Measurements from ENCODE around the gene RPL13A. TPM values are rescaled to one million over a fixed set of nuclear protein-coding genes. Genes with fewer than 3 reads are reported as not detected.

RPL13A gene
- polyA plus RNA-seq, 1 of the 3 experiments (the other 2 are of a cell fraction) = 2,748 TPM

DNA sequence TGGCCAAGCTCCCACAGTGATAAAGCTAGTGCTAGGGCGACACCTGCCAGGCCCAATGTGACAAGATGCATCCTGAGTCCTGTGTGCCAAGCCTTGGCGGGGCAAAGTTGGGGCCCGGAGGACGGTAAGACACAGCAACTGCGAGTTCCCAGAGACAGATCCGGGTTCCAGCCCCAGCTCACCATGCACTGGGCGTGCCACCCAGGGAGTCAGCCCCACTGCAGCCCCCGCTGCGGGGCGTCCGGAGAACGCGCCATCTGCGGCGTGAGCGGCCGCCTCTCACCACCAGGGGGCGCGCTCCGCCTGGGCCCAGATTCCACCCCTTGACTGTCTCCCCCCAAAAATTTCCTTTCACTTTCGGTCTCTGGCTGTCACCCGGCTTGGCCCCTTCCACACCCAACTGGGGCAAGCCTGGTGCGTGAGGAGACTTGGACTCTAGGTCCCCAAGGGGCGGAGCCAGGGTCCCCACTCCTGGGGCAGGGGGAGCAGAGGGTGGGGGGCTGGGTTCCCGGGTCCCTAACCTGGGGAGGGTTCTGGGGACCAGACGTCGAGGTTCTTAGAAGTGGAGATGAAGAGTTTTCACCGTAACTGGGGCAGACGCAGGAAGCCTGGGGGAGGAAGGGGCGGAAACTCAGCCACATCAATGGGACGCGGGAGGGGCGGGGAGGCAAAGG lies 13.4 kb upstream of the RPL13A start, which contains the start of gene FLT3LG (continued):
- TF ChIP-seq MXI1 (IDR thresholded peaks at IDR 0.05; ENCODE audit: low read depth, low read length) = 0 out of 2 replicates have a peak, but pooled peaks have one; percentile 32
- TF ChIP-seq RXRA (IDR thresholded peaks at IDR 0.05; ENCODE audit: borderline replicate concordance, low read depth) = no peak
- TF ChIP-seq RAD21 (IDR thresholded peaks at IDR 0.05; ENCODE audit: low read length) = peak; percentile 55
- TF ChIP-seq TCF12 (IDR thresholded peaks at IDR 0.05) = no peak
- no peak for TF ChIP-seq EP300 (IDR thresholded peaks at IDR 0.05; ENCODE audit: borderline replicate concordance in 1 of 2, low read depth in 1 of 2, low read length in 1 of 2)
- TF ChIP-seq, protein P1, sequence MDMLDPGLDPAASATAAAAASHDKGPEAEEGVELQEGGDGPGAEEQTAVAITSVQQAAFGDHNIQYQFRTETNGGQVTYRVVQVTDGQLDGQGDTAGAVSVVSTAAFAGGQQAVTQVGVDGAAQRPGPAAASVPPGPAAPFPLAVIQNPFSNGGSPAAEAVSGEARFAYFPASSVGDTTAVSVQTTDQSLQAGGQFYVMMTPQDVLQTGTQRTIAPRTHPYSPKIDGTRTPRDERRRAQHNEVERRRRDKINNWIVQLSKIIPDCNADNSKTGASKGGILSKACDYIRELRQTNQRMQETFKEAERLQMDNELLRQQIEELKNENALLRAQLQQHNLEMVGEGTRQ (IDR thresholded peaks at IDR 0.05; ENCODE audit: borderline replicate concordance, low read depth, low read length) = no peak

DNA sequence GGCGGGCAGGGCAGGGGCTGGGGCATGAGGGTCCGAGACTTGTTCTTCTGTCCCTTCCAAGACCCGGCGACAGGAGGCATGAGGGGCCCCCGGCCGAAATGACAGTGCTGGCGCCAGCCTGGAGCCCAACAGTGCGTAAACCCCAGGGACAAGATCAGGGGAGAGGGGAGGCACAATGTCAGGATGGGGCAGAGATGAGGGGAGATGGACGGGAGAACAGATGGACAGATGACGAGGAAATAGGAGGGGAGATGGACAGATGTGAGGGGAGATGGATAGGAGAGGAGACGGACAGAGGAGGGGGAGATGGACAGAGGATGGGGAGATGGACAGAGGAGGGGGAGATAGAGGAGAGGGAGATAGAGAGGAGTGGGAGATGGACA lies 12.9 kb upstream of the RPL13A start:
- Histone ChIP-seq H4K20me1 (ENCODE audit: insufficient read depth) (no peaks in the 10 kb centered on the region), H3K9me2 (no peaks in the 10 kb centered on the region), H3K4me3 (ENCODE audit: low read depth in 2 of 2, low read length in 1 of 2) (peak overlapping the region; percentile 46 to 84; a peak in 3 of 4 replicates), H3K9ac (peak overlapping the region; percentile 85; the same call in 1 of the 2 replicates), H3K36me3 (replicated peaks in 1 of 2; ENCODE audit: control insufficient read depth in 1 of 2, insufficient read depth in 2 of 2, low read length in 1 of 2) (no peaks in the 10 kb centered on the region), H3K27me3 (ENCODE audit: insufficient read depth) (no peaks in the 10 kb centered on the region), H3F3A (replicated peaks; ENCODE audit: insufficient read depth) (peaks cover 3% of the 10 kb centered on the region), H3K4me1 (ENCODE audit: control insufficient read depth in 1 of 2, insufficient read depth in 2 of 2, low read depth in 1 of 2, low read length in 1 of 2) (peaks cover 0 to 5% of the 10 kb centered on the region in 2 experiments; a peak in 2 of 4 replicates), H3K4me2 (peak overlapping the region; percentile 85), H3K79me2 (ENCODE audit: insufficient read depth) (no peaks in the 10 kb centered on the region), H3K9me3 (no peaks in the 10 kb centered on the region), H3K27ac (ENCODE audit: low read depth in 2 of 2, low read length in 1 of 2) (no peak overlapping the region), H2AFZ (ENCODE audit: low read depth) (peak overlapping the region; percentile 94)
- DNase-seq = peak; percentile 57
- ChIA-PET POLR2A (no interaction called here), CTCF (interaction anchor here (1.2 to 2.6 kb wide), 5 partner anchors 19 to 96 kb away, joined by 4 to 11 read pairs (median 7); no protein-coding TSS in a partner anchor)
- 32% methylated on average over 11 of the region's 11 CpGs for WGBS (ENCODE audit: low lambda C conversion rate)
- TF ChIP-seq MXI1 (IDR thresholded peaks at IDR 0.05; ENCODE audit: low read depth, low read length) (no peak), TCF12 (IDR thresholded peaks at IDR 0.05) (no peak), GABPA (IDR thresholded peaks at IDR 0.05; ENCODE audit: low read depth) (no peak), CHD2 (IDR thresholded peaks at IDR 0.05; ENCODE audit: low read length, partially characterized antibody) (no peak), RAD21 (IDR thresholded peaks at IDR 0.05; ENCODE audit: low read length) (no peak), SIN3A (IDR thresholded peaks at IDR 0.05; ENCODE audit: borderline replicate concordance, low read depth, low read length) (no peak), RFX5 (IDR thresholded peaks at IDR 0.05; ENCODE audit: low read length) (no peak), FOXJ3 (CRISPR knock-in tag; IDR thresholded peaks at IDR 0.05) (no peak), ELF1 (IDR thresholded peaks at IDR 0.05) (no peak), POLR2AphosphoS5 (IDR thresholded peaks at IDR 0.05; ENCODE audit: low read depth, low read length) (no peak)
- TF ChIP-seq, protein P2, sequence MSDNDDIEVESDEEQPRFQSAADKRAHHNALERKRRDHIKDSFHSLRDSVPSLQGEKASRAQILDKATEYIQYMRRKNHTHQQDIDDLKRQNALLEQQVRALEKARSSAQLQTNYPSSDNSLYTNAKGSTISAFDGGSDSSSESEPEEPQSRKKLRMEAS (IDR thresholded peaks at IDR 0.05; ENCODE audit: low read depth) = no peak
- TF ChIP-seq, protein P3, sequence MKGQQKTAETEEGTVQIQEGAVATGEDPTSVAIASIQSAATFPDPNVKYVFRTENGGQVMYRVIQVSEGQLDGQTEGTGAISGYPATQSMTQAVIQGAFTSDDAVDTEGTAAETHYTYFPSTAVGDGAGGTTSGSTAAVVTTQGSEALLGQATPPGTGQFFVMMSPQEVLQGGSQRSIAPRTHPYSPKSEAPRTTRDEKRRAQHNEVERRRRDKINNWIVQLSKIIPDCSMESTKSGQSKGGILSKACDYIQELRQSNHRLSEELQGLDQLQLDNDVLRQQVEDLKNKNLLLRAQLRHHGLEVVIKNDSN (IDR thresholded peaks at IDR 0.05; ENCODE audit: borderline replicate concordance, low read depth) = no peak
- TF ChIP-seq, protein P4, sequence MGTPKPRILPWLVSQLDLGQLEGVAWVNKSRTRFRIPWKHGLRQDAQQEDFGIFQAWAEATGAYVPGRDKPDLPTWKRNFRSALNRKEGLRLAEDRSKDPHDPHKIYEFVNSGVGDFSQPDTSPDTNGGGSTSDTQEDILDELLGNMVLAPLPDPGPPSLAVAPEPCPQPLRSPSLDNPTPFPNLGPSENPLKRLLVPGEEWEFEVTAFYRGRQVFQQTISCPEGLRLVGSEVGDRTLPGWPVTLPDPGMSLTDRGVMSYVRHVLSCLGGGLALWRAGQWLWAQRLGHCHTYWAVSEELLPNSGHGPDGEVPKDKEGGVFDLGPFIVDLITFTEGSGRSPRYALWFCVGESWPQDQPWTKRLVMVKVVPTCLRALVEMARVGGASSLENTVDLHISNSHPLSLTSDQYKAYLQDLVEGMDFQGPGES (IDR thresholded peaks at IDR 0.05; ENCODE audit: low read depth, low read length) = no peak
- TF ChIP-seq, protein P5, sequence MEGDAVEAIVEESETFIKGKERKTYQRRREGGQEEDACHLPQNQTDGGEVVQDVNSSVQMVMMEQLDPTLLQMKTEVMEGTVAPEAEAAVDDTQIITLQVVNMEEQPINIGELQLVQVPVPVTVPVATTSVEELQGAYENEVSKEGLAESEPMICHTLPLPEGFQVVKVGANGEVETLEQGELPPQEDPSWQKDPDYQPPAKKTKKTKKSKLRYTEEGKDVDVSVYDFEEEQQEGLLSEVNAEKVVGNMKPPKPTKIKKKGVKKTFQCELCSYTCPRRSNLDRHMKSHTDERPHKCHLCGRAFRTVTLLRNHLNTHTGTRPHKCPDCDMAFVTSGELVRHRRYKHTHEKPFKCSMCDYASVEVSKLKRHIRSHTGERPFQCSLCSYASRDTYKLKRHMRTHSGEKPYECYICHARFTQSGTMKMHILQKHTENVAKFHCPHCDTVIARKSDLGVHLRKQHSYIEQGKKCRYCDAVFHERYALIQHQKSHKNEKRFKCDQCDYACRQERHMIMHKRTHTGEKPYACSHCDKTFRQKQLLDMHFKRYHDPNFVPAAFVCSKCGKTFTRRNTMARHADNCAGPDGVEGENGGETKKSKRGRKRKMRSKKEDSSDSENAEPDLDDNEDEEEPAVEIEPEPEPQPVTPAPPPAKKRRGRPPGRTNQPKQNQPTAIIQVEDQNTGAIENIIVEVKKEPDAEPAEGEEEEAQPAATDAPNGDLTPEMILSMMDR (IDR thresholded peaks at IDR 0.05) = no peak
- TF ChIP-seq, protein P6, sequence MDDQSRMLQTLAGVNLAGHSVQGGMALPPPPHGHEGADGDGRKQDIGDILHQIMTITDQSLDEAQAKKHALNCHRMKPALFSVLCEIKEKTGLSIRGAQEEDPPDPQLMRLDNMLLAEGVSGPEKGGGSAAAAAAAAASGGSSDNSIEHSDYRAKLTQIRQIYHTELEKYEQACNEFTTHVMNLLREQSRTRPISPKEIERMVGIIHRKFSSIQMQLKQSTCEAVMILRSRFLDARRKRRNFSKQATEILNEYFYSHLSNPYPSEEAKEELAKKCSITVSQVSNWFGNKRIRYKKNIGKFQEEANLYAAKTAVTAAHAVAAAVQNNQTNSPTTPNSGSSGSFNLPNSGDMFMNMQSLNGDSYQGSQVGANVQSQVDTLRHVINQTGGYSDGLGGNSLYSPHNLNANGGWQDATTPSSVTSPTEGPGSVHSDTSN (IDR thresholded peaks at IDR 0.05) = no peak
- TF ChIP-seq, protein P7, sequence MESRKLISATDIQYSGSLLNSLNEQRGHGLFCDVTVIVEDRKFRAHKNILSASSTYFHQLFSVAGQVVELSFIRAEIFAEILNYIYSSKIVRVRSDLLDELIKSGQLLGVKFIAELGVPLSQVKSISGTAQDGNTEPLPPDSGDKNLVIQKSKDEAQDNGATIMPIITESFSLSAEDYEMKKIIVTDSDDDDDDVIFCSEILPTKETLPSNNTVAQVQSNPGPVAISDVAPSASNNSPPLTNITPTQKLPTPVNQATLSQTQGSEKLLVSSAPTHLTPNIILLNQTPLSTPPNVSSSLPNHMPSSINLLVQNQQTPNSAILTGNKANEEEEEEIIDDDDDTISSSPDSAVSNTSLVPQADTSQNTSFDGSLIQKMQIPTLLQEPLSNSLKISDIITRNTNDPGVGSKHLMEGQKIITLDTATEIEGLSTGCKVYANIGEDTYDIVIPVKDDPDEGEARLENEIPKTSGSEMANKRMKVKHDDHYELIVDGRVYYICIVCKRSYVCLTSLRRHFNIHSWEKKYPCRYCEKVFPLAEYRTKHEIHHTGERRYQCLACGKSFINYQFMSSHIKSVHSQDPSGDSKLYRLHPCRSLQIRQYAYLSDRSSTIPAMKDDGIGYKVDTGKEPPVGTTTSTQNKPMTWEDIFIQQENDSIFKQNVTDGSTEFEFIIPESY (IDR thresholded peaks at IDR 0.05; ENCODE audit: borderline replicate concordance, low read depth) = no peak

Measured in SK-N-SH (cell line).